ENCODE measurements around the gene TRERF1.

DNA sequence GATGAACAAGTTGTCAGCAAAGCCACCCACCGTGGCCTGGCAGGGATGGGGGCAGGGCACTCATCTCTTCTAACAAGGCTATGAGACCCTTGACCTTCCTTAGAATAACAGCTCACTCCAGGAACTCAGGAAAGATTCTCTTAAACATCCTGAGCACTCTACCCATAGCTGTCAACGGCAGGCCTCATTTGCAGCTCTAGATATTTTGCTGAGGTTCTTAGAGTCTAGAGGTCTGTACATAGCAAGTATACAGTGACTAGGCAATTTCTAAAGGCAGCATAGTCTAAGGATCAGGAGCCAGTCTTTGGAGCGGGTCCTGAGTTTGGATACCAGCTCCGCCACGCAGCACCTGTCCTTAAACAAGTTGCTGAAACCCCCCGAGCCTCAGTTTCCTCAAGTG, 11.7 kb downstream of the TRERF1 start:
- TF ChIP-seq YY1 (IDR thresholded peaks at IDR 0.05; ENCODE audit: insufficient read depth, insufficient read length) (no peak), ZNF274 (IDR thresholded peaks at IDR 0.05; ENCODE audit: low read depth, low read length) (no peak), SUZ12 (IDR thresholded peaks at IDR 0.05; ENCODE audit: extremely low read depth, insufficient read depth, insufficient read length) (no peak)

Data from NT2/D1 (cell line).